Uterus (tissue), 4 donors: Measurements from ENCODE around the gene SERPINE1. TPM values are rescaled to one million over a fixed set of nuclear protein-coding genes. Genes with fewer than 3 reads are reported as not detected.

Experiments
- DNase-seq, 2 donors: peaks; one replicate each; pipeline ENCODE4 v3.0.0-alpha.2; 2019 to 2020
- H3K27ac ChIP-seq, 2 donors: fragments of 200-600 bp; sonication (generic); 1 replicate in 1 of 2; 2 replicates in 1 of 2; pipeline ENCODE4 v1.5.1; 2016 to 2018
- H3K27me3 ChIP-seq, 2 donors: fragments of 200-600 bp; sonication (generic); one replicate each; pipeline ENCODE4 v1.5.1; 2018 to 2019; ENCODE audit warnings: control low read depth in 1 of 2
- H3K36me3 ChIP-seq, 2 donors: fragments of 200-600 bp; sonication (generic); one replicate each; pipeline ENCODE4 v1.5.1; 2019; ENCODE audit warnings: control low read depth in 1 of 2
- H3K4me1 ChIP-seq, 2 donors: fragments of 200-600 bp; sonication (generic); one replicate each; pipeline ENCODE4 v1.5.1; 2018 to 2019; ENCODE audit warnings: control low read depth in 1 of 2
- H3K4me3 ChIP-seq, 2 donors: fragments of 200-600 bp; sonication (generic); 1 replicate in 1 of 2; 2 replicates in 1 of 2; pipeline ENCODE4 v1.5.1; 2018 to 2019; ENCODE audit warnings: mild to moderate bottlenecking in 1 of 2
- H3K9me3 ChIP-seq, 2 donors: fragments of 200-600 bp; sonication (generic); one replicate each; pipeline ENCODE4 v1.5.1; 2019; ENCODE audit warnings: control low read depth in 1 of 2
- POLR2A ChIP-seq, 2 donors: fragments of 450-650 bp; IDR thresholded peaks; one replicate each; pipeline ENCODE4 v1.6.1; 2016; ENCODE audit warnings: antibody characterized with exemption in 2 of 2, mild to moderate bottlenecking in 1 of 2, moderate library complexity in 1 of 2
- intact Hi-C: fragments of 100-400 bp; cut with DNase I; formaldehyde crosslinking; loops from one replicate; pipeline ENCODE4 v1.15.1; 2023; ENCODE audit warnings: low total_unique reads
- total RNA-seq, 4 donors: library from RNA; depleted of rRNA in 3 of 4; stranded (reverse); fragments of >200 nt in 3 of 4; gene quantifications; one replicate each; pipeline versions ENCODE4 v1.1.0 to v1.2.4, GENCODE V29; 2014 to 2023
- TF ChIP-seq, protein P1 (sequence below), 4 experiments: fragments of 200-600 bp in 2 of 4; fragments of 450-650 bp in 2 of 4; sonication (generic) in 2 of 4; IDR thresholded peaks; one replicate each; pipeline ENCODE4 v1.5.1; 2016 to 2019; ENCODE audit warnings: antibody characterized with exemption in 4 of 4, mild to moderate bottlenecking in 2 of 4, moderate library complexity in 1 of 4
- donor health status: DM: yes; HTN: yes; CAD: no.

SERPINE1 gene
- total RNA-seq, 4 donors from 2014 or later, result 0.51 to 10.6 (median 5.5) TPM

DNA sequence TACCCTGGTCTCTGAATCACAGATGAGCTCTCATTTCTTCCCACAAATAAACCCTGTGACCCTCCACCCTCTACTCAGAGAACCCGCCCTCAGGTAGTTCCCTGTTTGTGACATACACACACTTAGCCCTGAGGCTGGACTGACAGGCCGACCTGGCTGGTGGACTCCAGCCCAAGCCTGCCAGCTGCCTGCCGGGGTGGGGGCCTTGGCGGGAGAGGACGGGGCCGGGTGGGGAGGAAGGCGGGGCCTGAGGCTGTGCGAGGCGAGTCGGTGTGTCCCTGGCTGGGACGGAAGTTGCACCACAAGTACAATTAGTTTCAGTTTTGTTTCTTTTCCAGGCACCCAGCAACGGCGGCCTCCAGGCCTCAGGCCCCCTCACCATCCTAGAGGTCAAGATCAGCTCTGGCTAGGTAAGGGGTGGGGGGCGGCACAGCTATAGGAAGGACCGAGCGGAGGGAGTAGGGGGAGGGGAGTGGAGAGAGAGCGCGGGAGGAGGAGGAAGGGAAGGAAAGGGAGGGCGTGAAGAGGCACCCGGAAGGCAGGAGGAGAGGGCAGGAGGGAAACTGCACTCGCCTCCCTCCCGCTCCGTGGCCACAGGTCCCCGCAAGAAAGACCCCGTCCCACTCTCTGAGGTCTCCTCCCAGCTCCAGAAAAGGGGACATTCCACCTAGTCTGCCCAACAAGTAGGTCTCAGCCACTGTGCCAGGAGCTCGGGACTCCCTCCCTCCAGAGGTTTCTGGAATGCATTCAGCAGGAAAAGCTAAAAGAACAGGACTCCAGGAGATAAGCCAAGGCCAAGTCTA lies 41.5 kb upstream of the SERPINE1 start, which contains the start of gene TRIM56:
Gene TRIM56, plus strand, starts transcription at position 320 of the 803 bp plus-strand sequence. CDS start 1,832 bp downstream, outside the sequence.
- Histone ChIP-seq H3K27me3 (no peaks in the 10 kb centered on the region), H3K4me1 (peaks cover 0 to 17% of the 10 kb centered on the region in 2 donors), H3K9me3 (no peaks in the 10 kb centered on the region), H3K4me3 (peak within 1 kb of the TSS; percentile 71 to 86), H3K27ac (peak within 1 kb of the TSS; percentile 92 to 97), H3K36me3 (no peaks in the 10 kb centered on the region)
- intact Hi-C loops, result no loop called here
- TF ChIP-seq, protein P1, sequence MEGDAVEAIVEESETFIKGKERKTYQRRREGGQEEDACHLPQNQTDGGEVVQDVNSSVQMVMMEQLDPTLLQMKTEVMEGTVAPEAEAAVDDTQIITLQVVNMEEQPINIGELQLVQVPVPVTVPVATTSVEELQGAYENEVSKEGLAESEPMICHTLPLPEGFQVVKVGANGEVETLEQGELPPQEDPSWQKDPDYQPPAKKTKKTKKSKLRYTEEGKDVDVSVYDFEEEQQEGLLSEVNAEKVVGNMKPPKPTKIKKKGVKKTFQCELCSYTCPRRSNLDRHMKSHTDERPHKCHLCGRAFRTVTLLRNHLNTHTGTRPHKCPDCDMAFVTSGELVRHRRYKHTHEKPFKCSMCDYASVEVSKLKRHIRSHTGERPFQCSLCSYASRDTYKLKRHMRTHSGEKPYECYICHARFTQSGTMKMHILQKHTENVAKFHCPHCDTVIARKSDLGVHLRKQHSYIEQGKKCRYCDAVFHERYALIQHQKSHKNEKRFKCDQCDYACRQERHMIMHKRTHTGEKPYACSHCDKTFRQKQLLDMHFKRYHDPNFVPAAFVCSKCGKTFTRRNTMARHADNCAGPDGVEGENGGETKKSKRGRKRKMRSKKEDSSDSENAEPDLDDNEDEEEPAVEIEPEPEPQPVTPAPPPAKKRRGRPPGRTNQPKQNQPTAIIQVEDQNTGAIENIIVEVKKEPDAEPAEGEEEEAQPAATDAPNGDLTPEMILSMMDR (IDR thresholded peaks at IDR 0.05), result no peak
- TF ChIP-seq POLR2A (IDR thresholded peaks at IDR 0.05), result peak; percentile 40 to 59
- peak; percentile 85 to 86 for DNase-seq

DNA sequence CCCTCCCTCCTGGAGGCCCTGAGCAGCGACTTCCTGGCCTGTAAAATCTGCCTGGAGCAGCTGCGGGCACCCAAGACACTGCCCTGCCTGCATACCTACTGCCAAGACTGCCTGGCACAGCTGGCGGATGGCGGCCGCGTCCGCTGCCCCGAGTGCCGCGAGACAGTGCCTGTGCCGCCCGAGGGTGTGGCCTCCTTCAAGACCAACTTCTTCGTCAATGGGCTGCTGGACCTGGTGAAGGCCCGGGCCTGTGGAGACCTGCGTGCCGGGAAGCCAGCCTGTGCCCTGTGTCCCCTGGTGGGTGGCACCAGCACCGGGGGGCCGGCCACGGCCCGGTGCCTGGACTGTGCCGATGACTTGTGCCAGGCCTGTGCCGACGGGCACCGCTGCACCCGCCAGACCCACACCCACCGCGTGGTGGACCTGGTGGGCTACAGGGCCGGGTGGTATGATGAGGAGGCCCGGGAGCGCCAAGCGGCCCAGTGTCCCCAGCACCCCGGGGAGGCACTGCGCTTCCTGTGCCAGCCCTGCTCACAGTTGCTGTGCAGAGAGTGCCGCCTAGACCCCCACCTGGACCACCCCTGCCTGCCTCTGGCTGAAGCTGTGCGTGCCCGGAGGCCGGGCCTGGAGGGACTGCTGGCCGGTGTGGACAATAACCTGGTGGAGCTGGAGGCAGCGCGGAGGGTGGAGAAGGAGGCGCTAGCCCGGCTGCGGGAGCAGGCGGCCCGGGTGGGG lies 39.4 kb upstream of the SERPINE1 start:
- H3K4me3 ChIP-seq, result no peak overlapping the region
- intact Hi-C loops, result no loop called here
- H3K27ac ChIP-seq, result no peak overlapping the region
- DNase-seq, result no peak
- H3K9me3 ChIP-seq, result no peaks in the 10 kb centered on the region
- TF ChIP-seq POLR2A (IDR thresholded peaks at IDR 0.05), result no peak
- TF ChIP-seq, protein P1 (IDR thresholded peaks at IDR 0.05), result no peak
- no peaks in the 10 kb centered on the region for H3K36me3 ChIP-seq
- H3K4me1 ChIP-seq, result peaks cover 0 to 17% of the 10 kb centered on the region in 2 donors
- no peaks in the 10 kb centered on the region for H3K27me3 ChIP-seq

DNA sequence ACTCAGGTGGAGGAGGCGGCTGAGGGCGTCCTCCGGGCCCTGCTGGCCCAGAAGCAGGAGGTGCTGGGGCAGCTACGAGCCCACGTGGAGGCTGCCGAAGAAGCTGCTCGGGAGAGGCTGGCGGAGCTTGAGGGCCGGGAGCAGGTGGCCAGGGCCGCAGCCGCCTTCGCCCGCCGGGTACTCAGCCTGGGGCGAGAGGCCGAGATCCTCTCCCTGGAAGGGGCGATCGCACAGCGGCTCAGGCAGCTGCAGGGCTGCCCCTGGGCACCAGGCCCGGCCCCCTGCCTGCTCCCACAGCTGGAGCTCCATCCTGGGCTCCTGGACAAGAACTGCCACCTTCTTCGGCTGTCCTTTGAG lies 38.9 kb upstream of the SERPINE1 start:
- no peak for DNase-seq
- TF ChIP-seq POLR2A (IDR thresholded peaks at IDR 0.05), result no peak
- TF ChIP-seq, protein P1 (IDR thresholded peaks at IDR 0.05), result no peak
- Histone ChIP-seq H3K4me1 (peaks cover 0 to 17% of the 10 kb centered on the region in 2 donors), H3K4me3 (no peak overlapping the region), H3K36me3 (no peaks in the 10 kb centered on the region), H3K9me3 (no peaks in the 10 kb centered on the region), H3K27me3 (no peaks in the 10 kb centered on the region), H3K27ac (no peak overlapping the region)
- intact Hi-C loops, result no loop called here

DNA sequence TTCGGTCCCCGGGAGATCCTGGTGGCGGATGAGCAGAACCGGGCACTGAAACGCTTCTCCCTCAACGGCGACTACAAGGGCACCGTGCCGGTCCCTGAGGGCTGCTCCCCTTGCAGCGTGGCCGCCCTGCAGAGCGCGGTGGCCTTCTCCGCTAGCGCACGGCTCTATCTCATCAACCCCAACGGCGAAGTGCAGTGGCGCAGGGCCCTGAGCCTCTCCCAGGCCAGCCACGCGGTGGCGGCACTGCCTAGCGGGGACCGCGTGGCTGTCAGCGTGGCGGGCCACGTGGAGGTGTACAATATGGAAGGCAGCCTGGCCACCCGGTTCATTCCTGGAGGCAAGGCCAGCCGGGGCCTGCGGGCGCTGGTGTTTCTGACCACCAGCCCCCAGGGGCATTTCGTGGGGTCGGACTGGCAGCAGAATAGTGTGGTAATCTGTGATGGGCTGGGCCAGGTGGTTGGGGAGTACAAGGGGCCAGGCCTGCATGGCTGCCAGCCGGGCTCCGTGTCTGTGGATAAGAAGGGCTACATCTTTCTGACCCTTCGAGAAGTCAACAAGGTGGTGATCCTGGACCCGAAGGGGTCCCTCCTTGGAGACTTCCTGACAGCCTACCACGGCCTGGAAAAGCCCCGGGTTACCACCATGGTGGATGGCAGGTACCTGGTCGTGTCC lies 37.9 kb upstream of the SERPINE1 start:
- H3K4me1 ChIP-seq, result peaks cover 0 to 17% of the 10 kb centered on the region in 2 donors
- H3K9me3 ChIP-seq, result no peaks in the 10 kb centered on the region
- H3K36me3 ChIP-seq, result no peaks in the 10 kb centered on the region
- H3K4me3 ChIP-seq, result no peak overlapping the region
- no peak for DNase-seq
- intact Hi-C loops, result no loop called here
- H3K27ac ChIP-seq, result no peak overlapping the region
- TF ChIP-seq POLR2A (IDR thresholded peaks at IDR 0.05), result no peak
- TF ChIP-seq, protein P1 (IDR thresholded peaks at IDR 0.05), result no peak
- H3K27me3 ChIP-seq, result no peaks in the 10 kb centered on the region
